ENCODE data around the gene NAA35.

GRCh38 chr9:86052556-86053468 is 111.9 kb downstream of the NAA35 start:
- TF ChIP-seq CTCF (IDR thresholded peaks at IDR 0.05), result no peak
- TF ChIP-seq POLR2A (IDR thresholded peaks at IDR 0.05), result no peak
- TF ChIP-seq POLR2AphosphoS5 (IDR thresholded peaks at IDR 0.05; ENCODE audit: insufficient read depth in 1 of 2, low read depth in 1 of 2), result no peak

Data from vagina (tissue), 2 donors.